IPS-20b (cell line): Measurements from ENCODE around the gene ROCK2.

Experiments used
- H3K27ac ChIP-seq: one replicate; pipeline ENCODE4 v1.5.1; 2013; ENCODE audit warnings: low read length
- H3K27me3 ChIP-seq: 2 replicates; pipeline ENCODE4 v1.6.1; 2013; ENCODE audit warnings: mild to moderate bottlenecking, low read length, inconsistent platforms; ENCODE audit not compliant: insufficient read depth
- H3K36me3 ChIP-seq: 2 replicates; pipeline ENCODE4 v1.6.1; 2013; ENCODE audit warnings: low read depth, mild to moderate bottlenecking, inconsistent platforms, low read length, moderate library complexity; ENCODE audit not compliant: insufficient read depth
- H3K4me1 ChIP-seq: 2 replicates; pipeline ENCODE4 v1.6.1; 2013; ENCODE audit warnings: mild to moderate bottlenecking, control low read depth, inconsistent platforms, low read length, moderate library complexity; ENCODE audit not compliant: insufficient read depth
- H3K4me3 ChIP-seq: 2 replicates; pipeline ENCODE4 v1.5.1; 2013; ENCODE audit warnings: mild to moderate bottlenecking, low read length, inconsistent platforms
- H3K9ac ChIP-seq: 2 replicates; pipeline ENCODE4 v1.6.1; 2013; ENCODE audit warnings: low read depth, mild to moderate bottlenecking, inconsistent platforms, low read length, moderate library complexity
- H3K9me3 ChIP-seq: 2 replicates; pipeline ENCODE4 v1.6.1; 2013; ENCODE audit warnings: mild to moderate bottlenecking, low read depth, low read length, inconsistent platforms; ENCODE audit not compliant: insufficient read depth

Gene ROCK2

DNA sequence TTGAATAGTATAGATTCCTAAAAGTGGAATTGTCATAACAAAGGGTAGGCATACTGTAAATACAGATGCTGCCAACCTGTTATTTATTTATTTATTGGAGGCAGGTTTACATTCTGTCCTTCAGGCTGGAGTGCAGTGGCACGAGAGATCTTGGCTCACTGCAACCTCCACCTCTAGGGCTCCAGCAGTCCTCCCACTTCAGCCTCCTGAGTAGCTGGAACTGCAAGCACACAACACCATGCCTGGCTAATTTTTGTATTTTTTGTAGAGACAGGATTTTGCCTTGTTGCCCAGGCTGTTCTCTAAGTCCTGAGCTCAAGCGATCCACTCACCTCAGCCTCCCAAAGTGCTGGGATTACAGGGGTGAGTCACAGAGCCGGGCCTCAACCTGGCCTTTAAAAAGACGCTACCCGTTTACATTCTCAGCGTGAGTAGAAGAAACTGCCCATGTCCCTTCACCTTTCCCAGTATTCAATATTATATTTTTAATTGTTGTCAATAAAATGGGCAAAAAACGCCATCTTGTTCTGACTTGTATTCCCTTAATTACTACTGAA lies 3.0 kb upstream of the ROCK2 start:
- Histone ChIP-seq H3K9ac (no peak overlapping the region), H3K4me3 (no peak overlapping the region), H3K27me3 (no peaks in the 10 kb centered on the region; the same call in 1 of the 2 replicates), H3K27ac (no peak overlapping the region), H3K36me3 (no peaks in the 10 kb centered on the region), H3K4me1 (peaks cover 2% of the 10 kb centered on the region; the same call in 1 of the 2 replicates), H3K9me3 (no peaks in the 10 kb centered on the region)

DNA sequence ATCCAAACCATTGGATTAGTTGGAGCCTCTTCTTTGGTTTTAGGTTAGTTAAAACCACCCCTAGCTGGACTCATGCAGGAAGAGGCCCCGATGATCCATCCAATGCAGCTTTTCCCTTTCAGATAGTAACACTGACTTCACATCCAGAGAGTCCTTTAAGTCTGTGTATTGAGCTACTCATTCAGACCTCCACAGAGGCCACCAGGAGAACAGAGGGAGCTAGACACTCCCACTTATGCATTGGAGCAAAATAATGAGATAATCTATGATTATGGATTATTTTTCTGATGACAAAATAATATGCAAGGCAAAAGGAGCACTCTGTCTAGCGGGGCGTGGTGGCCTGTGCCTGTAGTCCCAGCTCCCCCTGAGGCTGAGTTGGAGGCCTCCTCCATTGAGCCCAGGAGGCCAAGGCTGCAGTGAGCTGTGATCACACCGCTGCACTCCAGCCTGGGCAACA lies 1.6 kb upstream of the ROCK2 start:
- Histone ChIP-seq H3K4me1 (peaks cover 4% of the 10 kb centered on the region; the same call in 1 of the 2 replicates), H3K27ac (no peak overlapping the region), H3K27me3 (no peaks in the 10 kb centered on the region; the same call in 1 of the 2 replicates), H3K9ac (no peak overlapping the region), H3K9me3 (no peaks in the 10 kb centered on the region), H3K4me3 (no peak overlapping the region), H3K36me3 (no peaks in the 10 kb centered on the region)

GRCh38 chr2:11344956-11345677 lies 681 bp upstream of the ROCK2 start:
- peak overlapping the region; percentile 91 for H3K9ac ChIP-seq
- no peak overlapping the region for H3K27ac ChIP-seq
- no peaks in the 10 kb centered on the region for H3K9me3 ChIP-seq
- H3K4me3 ChIP-seq: peak overlapping the region; percentile 71
- peaks cover 9% of the 10 kb centered on the region; the same call in 1 of the 2 replicates for H3K4me1 ChIP-seq
- H3K36me3 ChIP-seq: no peaks in the 10 kb centered on the region
- no peaks in the 10 kb centered on the region; the same call in 1 of the 2 replicates for H3K27me3 ChIP-seq

DNA sequence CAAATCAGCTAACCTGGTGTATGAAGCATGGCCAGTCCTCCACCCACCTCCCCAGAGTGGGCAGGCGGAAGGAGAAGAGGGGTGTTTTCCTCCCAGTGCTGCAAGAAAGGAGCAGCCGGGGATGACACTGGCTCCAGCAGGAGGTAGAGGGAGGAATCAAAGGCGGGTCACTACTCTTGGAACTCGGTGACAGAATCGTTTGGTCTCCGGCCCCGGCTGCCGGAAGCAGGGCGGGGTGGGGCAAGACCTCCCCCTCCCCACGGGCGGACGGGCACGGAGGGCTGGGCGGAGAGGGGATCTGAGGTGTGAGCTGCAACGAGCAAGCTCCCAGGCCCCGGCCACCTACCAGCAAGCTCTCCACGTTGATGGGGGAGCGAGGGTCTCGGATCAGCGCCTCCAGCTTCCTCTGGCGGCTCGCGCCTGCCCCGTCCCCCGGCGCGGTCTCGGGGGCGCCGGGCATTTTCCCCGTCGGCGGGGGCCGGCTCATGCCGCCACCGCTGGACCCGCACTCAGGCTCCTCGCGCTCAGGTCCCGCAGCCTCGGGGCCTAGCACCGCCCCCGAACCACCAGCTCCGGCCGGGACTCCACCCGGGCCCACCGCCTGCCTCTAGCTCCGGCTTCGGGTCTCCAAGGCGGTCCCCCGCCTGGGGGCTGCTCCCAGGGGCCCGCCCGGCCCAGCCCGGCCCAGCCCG lies 640 bp downstream of the ROCK2 start:
- Histone ChIP-seq H3K27ac (no peak overlapping the region), H3K9me3 (no peaks in the 10 kb centered on the region), H3K4me3 (peak overlapping the region; percentile 94), H3K27me3 (no peaks in the 10 kb centered on the region; the same call in 1 of the 2 replicates), H3K36me3 (no peaks in the 10 kb centered on the region), H3K9ac (peak overlapping the region; percentile 73), H3K4me1 (peaks cover 9% of the 10 kb centered on the region; the same call in 1 of the 2 replicates)

- Histone ChIP-seq H3K9me3 (no peaks in the 10 kb centered on the region), H3K4me3 (peak overlapping the region; percentile 94), H3K27me3 (no peaks in the 10 kb centered on the region; the same call in 1 of the 2 replicates), H3K36me3 (no peaks in the 10 kb centered on the region), H3K27ac (no peak overlapping the region), H3K4me1 (peaks cover 9% of the 10 kb centered on the region; the same call in 1 of the 2 replicates), H3K9ac (peak overlapping the region; percentile 73)
Observed at GRCh38 chr2:11343368-11343649, 1.1 kb downstream of the ROCK2 start.

DNA sequence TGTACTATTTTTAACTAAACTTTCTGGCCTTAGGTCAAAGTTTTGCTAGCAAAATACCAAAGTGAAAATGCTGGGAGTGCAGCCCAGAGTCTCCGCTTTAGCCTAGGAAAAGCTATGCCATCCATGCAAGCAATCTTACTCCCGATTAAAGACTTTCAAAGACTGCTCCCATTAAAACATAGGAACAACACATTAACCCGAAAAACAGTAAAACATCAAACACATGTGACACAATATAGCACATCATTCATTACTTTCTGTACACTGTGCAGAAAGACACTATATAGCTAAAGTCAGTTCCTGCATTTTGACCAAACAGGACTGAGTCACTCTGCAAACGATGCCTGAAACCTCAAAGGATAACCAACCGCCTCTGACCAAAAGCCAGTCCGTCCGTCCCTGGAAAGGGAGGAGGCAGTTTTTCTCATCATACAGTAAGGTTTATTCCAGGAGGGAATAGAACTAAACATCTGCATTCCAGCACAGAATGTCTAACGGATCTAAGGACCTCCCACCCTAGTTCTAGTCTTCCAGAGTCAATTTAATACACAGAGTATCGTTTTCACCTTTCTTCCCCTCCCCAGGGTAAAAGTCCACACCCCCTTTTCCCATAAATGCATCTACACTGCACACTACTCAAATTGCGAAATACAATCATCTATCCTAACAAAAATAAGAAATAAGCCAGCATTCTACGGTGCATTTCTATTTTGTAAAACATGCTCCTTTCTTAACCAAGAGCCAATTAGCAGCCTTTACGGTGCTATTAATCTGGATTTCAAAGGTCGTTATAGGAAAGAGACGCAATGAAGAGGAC lies 1.7 kb downstream of the ROCK2 start:
- Histone ChIP-seq H3K9ac (peak overlapping the region; percentile 73; the same call in 1 of the 2 replicates), H3K27ac (no peak overlapping the region), H3K4me1 (peaks cover 9% of the 10 kb centered on the region; the same call in 1 of the 2 replicates)

DNA sequence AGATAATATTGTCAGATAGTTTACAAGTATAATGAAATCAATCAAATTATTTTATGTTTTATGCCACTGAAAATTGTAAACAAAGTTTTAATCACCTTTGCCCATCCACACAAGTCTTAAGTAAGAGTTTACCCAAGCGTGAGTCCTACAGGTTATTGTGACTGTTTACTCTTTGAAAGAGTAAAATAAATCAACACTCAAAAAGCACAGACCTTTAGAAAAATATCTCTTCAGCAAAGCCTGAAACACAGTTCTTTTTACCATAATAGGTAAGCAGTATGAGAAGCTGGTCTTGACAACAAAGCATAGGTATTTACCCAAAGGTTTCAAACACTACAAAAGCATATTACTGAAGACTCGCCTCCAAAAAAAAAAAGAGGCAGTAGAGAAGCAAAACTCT lies 3.7 kb downstream of the ROCK2 start:
- Histone ChIP-seq H3K27ac (no peak overlapping the region), H3K4me3 (no peak overlapping the region), H3K9ac (no peak overlapping the region)

More for the DNA sequence above, 1.7 kb downstream of the ROCK2 start:
- Histone ChIP-seq H3K4me3 (peak overlapping the region; percentile 94), H3K27me3 (no peaks in the 10 kb centered on the region; the same call in 1 of the 2 replicates), H3K9me3 (no peaks in the 10 kb centered on the region), H3K36me3 (no peaks in the 10 kb centered on the region)

GRCh38 chr2:11339508-11340083 lies 4.8 kb downstream of the ROCK2 start:
- Histone ChIP-seq H3K36me3 (no peaks in the 10 kb centered on the region), H3K9ac (no peak overlapping the region), H3K27ac (no peak overlapping the region), H3K9me3 (no peaks in the 10 kb centered on the region), H3K4me3 (no peak overlapping the region), H3K27me3 (no peaks in the 10 kb centered on the region; the same call in 1 of the 2 replicates), H3K4me1 (peaks cover 9% of the 10 kb centered on the region; the same call in 1 of the 2 replicates)

More for the DNA sequence above, 3.7 kb downstream of the ROCK2 start:
- Histone ChIP-seq H3K36me3 (no peaks in the 10 kb centered on the region), H3K4me1 (peaks cover 9% of the 10 kb centered on the region; the same call in 1 of the 2 replicates), H3K9me3 (no peaks in the 10 kb centered on the region), H3K27me3 (no peaks in the 10 kb centered on the region; the same call in 1 of the 2 replicates)

GRCh38 chr2:11338580-11338979 lies 5.9 kb downstream of the ROCK2 start:
- Histone ChIP-seq H3K27ac (no peak overlapping the region), H3K4me1 (peaks cover 9% of the 10 kb centered on the region; the same call in 1 of the 2 replicates), H3K9ac (no peak overlapping the region), H3K4me3 (no peak overlapping the region), H3K36me3 (no peaks in the 10 kb centered on the region), H3K9me3 (no peaks in the 10 kb centered on the region), H3K27me3 (no peaks in the 10 kb centered on the region; the same call in 1 of the 2 replicates)

- Histone ChIP-seq H3K4me1 (peaks cover 9% of the 10 kb centered on the region; the same call in 1 of the 2 replicates), H3K27me3 (no peaks in the 10 kb centered on the region; the same call in 1 of the 2 replicates), H3K4me3 (no peak overlapping the region)
Observed at GRCh38 chr2:11337909-11338308, 6.5 kb downstream of the ROCK2 start.

DNA sequence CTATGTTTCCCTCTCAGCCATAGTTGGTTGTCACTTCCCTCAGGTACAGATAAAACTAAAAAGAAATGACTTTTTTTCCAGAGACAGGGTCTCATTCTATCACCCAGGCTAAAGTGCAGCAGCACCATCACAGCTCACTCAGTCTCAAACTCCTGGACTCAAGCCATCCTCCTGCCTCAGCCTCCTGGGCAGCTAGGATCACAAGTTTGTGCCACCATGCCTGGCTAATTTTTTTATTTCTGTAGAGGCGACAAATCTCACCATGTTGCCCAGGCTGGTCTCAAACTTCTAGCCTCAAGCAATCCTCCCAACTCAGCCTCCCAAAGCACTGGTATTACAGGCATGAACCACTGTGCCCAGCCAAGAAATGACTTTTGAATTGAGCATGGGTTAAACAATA lies 8.2 kb downstream of the ROCK2 start:
- H3K4me1 ChIP-seq: peaks cover 5% of the 10 kb centered on the region; the same call in 1 of the 2 replicates
- H3K27me3 ChIP-seq: no peaks in the 10 kb centered on the region
- no peaks in the 10 kb centered on the region; the same call in 1 of the 2 replicates for H3K9me3 ChIP-seq
- H3K36me3 ChIP-seq: no peaks in the 10 kb centered on the region
- no peak overlapping the region for H3K4me3 ChIP-seq
- no peak overlapping the region for H3K9ac ChIP-seq
- H3K27ac ChIP-seq: no peak overlapping the region

More at GRCh38 chr2:11337909-11338308, 6.5 kb downstream of the ROCK2 start:
- Histone ChIP-seq H3K9ac (no peak overlapping the region), H3K27ac (no peak overlapping the region), H3K36me3 (no peaks in the 10 kb centered on the region), H3K9me3 (no peaks in the 10 kb centered on the region)
